GM10248 (cell line): Measurements from ENCODE around the gene TAMM41.
"Not testable (repeated sequence)": the region's sequence is repeated elsewhere in the genome, so short reads cannot be mapped to it uniquely, and the experiment has no call there.

ENCODE experiments used
- CTCF ChIA-PET: fragments of 300-600 bp; sonication (Branson Sonifier 250); formaldehyde crosslinking; extraction: SDS; loops from one replicate; lab custom pipeline; 2021; ENCODE audit warnings: antibody characterized with exemption; lab: Yijun Ruan, JAX
- POLR2A ChIA-PET: fragments of 350-650 bp; sonication (Branson Sonifier 250); formaldehyde crosslinking; extraction: SDS; loops from one replicate; lab custom pipeline; 2020; ENCODE audit warnings: antibody characterized with exemption; lab: Yijun Ruan, JAX
- DNase-seq: peaks from one replicate; pipeline ENCODE4 v3.0.0; 2012; ENCODE audit errors: extremely low spot score
- TF ChIP-seq, protein P1 (sequence below): IDR thresholded peaks from 2 replicates; pipeline ENCODE4 v1.5.1; 2012; ENCODE audit warnings: mild to moderate bottlenecking, low read depth; ENCODE audit errors: extremely low read depth, missing control alignments, control extremely low read depth

Gene TAMM41

DNA sequence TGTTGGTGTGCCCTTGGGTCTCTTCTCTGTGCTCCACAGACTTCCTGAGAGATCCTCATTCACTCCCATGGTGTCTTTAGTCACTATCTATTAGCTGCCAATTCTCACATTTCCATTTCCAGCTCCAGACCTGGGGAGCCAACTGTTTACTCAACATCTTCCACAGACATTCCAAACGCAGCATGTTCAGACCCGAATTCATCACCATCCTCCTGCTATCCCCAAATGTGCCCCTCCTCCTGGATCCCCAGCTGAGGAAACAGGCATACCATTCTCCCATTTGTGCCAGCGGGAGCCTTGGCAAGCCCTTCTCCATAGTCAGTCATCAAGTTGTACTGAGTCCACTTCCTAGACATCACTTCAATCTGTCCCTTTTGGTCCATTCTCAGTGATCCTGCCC is 67.1 kb downstream of the TAMM41 start:
- TF ChIP-seq, protein P1, sequence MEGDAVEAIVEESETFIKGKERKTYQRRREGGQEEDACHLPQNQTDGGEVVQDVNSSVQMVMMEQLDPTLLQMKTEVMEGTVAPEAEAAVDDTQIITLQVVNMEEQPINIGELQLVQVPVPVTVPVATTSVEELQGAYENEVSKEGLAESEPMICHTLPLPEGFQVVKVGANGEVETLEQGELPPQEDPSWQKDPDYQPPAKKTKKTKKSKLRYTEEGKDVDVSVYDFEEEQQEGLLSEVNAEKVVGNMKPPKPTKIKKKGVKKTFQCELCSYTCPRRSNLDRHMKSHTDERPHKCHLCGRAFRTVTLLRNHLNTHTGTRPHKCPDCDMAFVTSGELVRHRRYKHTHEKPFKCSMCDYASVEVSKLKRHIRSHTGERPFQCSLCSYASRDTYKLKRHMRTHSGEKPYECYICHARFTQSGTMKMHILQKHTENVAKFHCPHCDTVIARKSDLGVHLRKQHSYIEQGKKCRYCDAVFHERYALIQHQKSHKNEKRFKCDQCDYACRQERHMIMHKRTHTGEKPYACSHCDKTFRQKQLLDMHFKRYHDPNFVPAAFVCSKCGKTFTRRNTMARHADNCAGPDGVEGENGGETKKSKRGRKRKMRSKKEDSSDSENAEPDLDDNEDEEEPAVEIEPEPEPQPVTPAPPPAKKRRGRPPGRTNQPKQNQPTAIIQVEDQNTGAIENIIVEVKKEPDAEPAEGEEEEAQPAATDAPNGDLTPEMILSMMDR = no peak
- no peak for DNase-seq
- CTCF ChIA-PET = interaction anchor here (1.3 kb wide), 2 partner anchors 10 to 13 kb away, joined by 3 read pairs; no protein-coding TSS in a partner anchor
- POLR2A ChIA-PET = no interaction called here

DNA sequence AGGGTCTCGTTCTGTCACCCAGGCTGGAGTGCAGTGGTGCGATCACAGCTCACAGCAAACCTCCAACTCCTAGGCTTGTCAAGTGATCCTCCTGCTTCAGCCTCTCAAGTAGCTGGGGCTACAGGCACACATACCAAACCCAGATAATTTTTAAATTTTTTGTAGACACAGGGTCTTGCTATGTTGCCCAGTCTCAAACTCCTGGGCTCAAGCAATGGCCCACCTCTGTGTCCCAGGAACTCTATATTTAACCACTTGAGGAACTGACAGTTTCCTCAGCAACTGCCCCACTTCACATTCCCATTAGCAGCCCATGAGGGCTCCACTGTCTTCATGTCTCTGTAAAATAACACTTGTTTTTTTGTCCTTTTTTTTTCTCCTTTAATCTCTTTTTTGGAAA is 68.4 kb downstream of the TAMM41 start:
- ChIA-PET CTCF (interaction anchor here (1.6 kb wide), 1 partner anchor 26 kb away, joined by 4 read pairs; no protein-coding TSS in a partner anchor), POLR2A (no interaction called here)
- TF ChIP-seq, protein P1 = no peak
- no peak for DNase-seq

- TF ChIP-seq, protein P1 = no peak
Observed at GRCh38 chr3:11776346-11776745, 70.3 kb downstream of the TAMM41 start.

GRCh38 chr3:11775493-11775892 is 71.2 kb downstream of the TAMM41 start:
- DNase-seq = no peak
- POLR2A ChIA-PET = no interaction called here
- CTCF ChIA-PET = interaction anchor here (1.1 kb wide), 1 partner anchor 10 kb away, joined by 4 read pairs; no protein-coding TSS in a partner anchor
- TF ChIP-seq, protein P1 = no peak

More at GRCh38 chr3:11776346-11776745, 70.3 kb downstream of the TAMM41 start:
- DNase-seq = no peak
- ChIA-PET CTCF (no interaction called here), POLR2A (no interaction called here)

DNA sequence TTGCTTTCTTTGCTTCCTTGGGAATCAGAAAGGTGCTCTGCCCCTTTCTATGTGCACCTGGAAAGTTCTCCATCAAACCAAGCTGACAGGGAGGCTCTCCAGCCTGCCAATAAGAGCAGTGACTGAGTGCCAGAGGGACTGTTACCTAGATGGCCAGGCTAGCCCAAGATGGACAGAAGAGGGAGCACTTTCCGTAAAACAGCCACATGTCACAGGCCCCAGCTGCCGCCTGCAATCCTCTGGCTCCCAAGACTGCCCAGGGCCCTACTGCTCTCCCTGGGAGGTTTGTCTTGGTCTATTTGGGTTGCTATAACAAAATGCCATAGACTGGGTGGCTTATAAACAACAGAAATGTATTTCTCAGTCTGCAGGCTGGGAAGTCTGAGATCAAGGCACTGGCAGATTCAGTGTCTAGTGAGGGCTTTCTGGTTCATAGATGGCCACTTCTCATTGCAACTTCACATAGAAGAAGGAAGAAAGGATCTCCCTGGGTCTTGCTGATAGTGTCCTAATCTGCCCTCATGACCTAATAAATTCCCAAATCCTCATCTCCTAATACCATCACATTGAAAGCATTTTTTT is 72.3 kb downstream of the TAMM41 start:
- TF ChIP-seq, protein P1 = no peak
- DNase-seq = no peak
- ChIA-PET CTCF (interaction anchor here (0.8 to 3.1 kb wide), 8 partner anchors 8 to 62 kb away, joined by 3 to 15 read pairs (median 4); no protein-coding TSS in a partner anchor), POLR2A (no interaction called here)

GRCh38 chr3:11771931-11772330 is 74.8 kb downstream of the TAMM41 start:
- DNase-seq, POLR2A ChIA-PET: not testable (repeated sequence)
- CTCF ChIA-PET = interaction anchor here (0.9 to 3.1 kb wide), 3 partner anchors 7 to 32 kb away, joined by 3 to 15 read pairs (median 12); no protein-coding TSS in a partner anchor
